B cell (primary cell): ENCODE results near the gene SLC39A2. TPM values are rescaled to one million over a fixed set of nuclear protein-coding genes. Genes with fewer than 3 reads are reported as not detected.

ENCODE experiments used
- ATAC-seq: fragments of 200-7000 bp; cut with Tn5 transposase; one replicate; pipeline ENCODE4 v1.10.0; 2021; ENCODE audit warnings: low read depth, mild to moderate bottlenecking, moderate number of reproducible peaks, moderate library complexity
- CTCF ChIA-PET: fragments of 350-600 bp; sonication (Branson Sonifier 250); formaldehyde crosslinking; loops from one replicate; lab custom pipeline; 2021; ENCODE audit warnings: antibody characterized with exemption, inconsistent platforms; lab: Charles Lee
- POLR2A ChIA-PET: fragments of 350-600 bp; sonication (Branson Sonifier 250); formaldehyde crosslinking; loops from one replicate; lab custom pipeline; 2021; ENCODE audit warnings: antibody characterized with exemption; lab: Charles Lee
- DNase-seq: peaks from one replicate; pipeline ENCODE4 v3.0.0; 2013
- H2AFZ ChIP-seq: 2 replicates; pipeline ENCODE4 v1.6.1; 2012; ENCODE audit warnings: mild to moderate bottlenecking, low read depth, low read length; ENCODE audit not compliant: insufficient read depth, poor library complexity, severe bottlenecking
- H3K27ac ChIP-seq, 2 donors: 1 replicate in 1 of 2; 2 replicates in 1 of 2; pipeline ENCODE4 v1.5.1; 2012 to 2013; ENCODE audit warnings: low read length in 2 of 2, mild to moderate bottlenecking in 2 of 2, moderate library complexity in 1 of 2
- H3K27me3 ChIP-seq, 4 experiments: fragments of 200-600 bp in 1 of 4; sonication (generic) in 1 of 4; replicated peaks in 1 of 4; 1 replicate in 2 of 4; 2 replicates in 2 of 4; pipeline versions ENCODE4 v1.6.1 to v1.7.0; 2013 to 2016; ENCODE audit warnings: low read length in 3 of 4, mild to moderate bottlenecking in 2 of 4, mixed read lengths in 1 of 4, moderate library complexity in 1 of 4; ENCODE audit not compliant: insufficient read depth in 4 of 4, control insufficient read depth in 3 of 4; ENCODE audit errors: control extremely low read depth in 1 of 4
- H3K36me3 ChIP-seq, 2 experiments: replicated peaks in 1 of 2; 1 replicate in 1 of 2; 2 replicates in 1 of 2; pipeline versions ENCODE4 v1.6.1 to v1.7.1; 2013; ENCODE audit warnings: low read length in 1 of 2; ENCODE audit not compliant: insufficient read depth in 2 of 2, control insufficient read depth in 1 of 2; ENCODE audit errors: control extremely low read depth in 1 of 2, extremely low read depth in 1 of 2
- H3K4me1 ChIP-seq, 2 donors: fragments of 200-600 bp in 1 of 2; sonication (generic) in 1 of 2; 1 replicate in 1 of 2; 2 replicates in 1 of 2; pipeline versions ENCODE4 v1.5.1 to v1.6.1; 2013 to 2017; ENCODE audit warnings: low read length in 2 of 2; ENCODE audit not compliant: control insufficient read depth in 2 of 2, insufficient read depth in 2 of 2
- H3K4me2 ChIP-seq: replicated peaks from 2 replicates; pipeline ENCODE3; 2012; ENCODE audit warnings: mild to moderate bottlenecking, low read depth, low read length; ENCODE audit not compliant: poor library complexity, severe bottlenecking
- H3K4me3 ChIP-seq, 5 experiments: fragments of 200-600 bp in 1 of 5; sonication (generic) in 1 of 5; 1 replicate in 3 of 5; 2 replicates in 2 of 5; pipeline versions ENCODE4 v1.5.1 to v1.7.0; 2011 to 2016; ENCODE audit warnings: low read length in 4 of 5, mild to moderate bottlenecking in 4 of 5, low read depth in 2 of 5, control low read depth in 1 of 5, moderate library complexity in 1 of 5; ENCODE audit not compliant: insufficient read depth in 1 of 5; ENCODE audit errors: control extremely low read depth in 1 of 5, extremely low read depth in 1 of 5
- H3K79me2 ChIP-seq: fragments of 200-600 bp; sonication (generic); one replicate; pipeline ENCODE4 v1.6.0; 2016; ENCODE audit warnings: low read length; ENCODE audit not compliant: control insufficient read depth, insufficient read depth
- H3K9ac ChIP-seq: fragments of 200-600 bp; sonication (generic); 2 replicates; pipeline ENCODE4 v1.6.1; 2017; ENCODE audit warnings: mild to moderate bottlenecking, low read length, moderate library complexity
- H3K9me3 ChIP-seq, 3 donors: one replicate each; pipeline versions ENCODE4 v1.6.1 to v1.7.1; 2013; ENCODE audit warnings: low read length in 2 of 3; ENCODE audit not compliant: control insufficient read depth in 2 of 3, insufficient read depth in 1 of 3; ENCODE audit errors: control extremely low read depth in 1 of 3
- H4K20me1 ChIP-seq: 2 replicates; pipeline ENCODE4 v1.6.0; 2012; ENCODE audit warnings: mild to moderate bottlenecking, low read length; ENCODE audit not compliant: insufficient read depth, control insufficient read depth, poor library complexity, severe bottlenecking
- H3K27ac Mint-ChIP-seq: one replicate; pipeline ENCODE4 v1.8.0; 2021; ENCODE audit warnings: mixed read lengths
- H3K27me3 Mint-ChIP-seq: one replicate; pipeline ENCODE4 v1.8.0; 2021; ENCODE audit warnings: mixed read lengths
- H3K4me1 Mint-ChIP-seq: one replicate; pipeline ENCODE4 v1.8.0; 2021; ENCODE audit warnings: mixed read lengths
- H3K4me3 Mint-ChIP-seq: one replicate; pipeline ENCODE4 v1.8.0; 2021; ENCODE audit warnings: mixed read lengths
- H3K9me3 Mint-ChIP-seq: one replicate; pipeline ENCODE4 v1.8.0; 2022; ENCODE audit warnings: mixed read lengths; ENCODE audit not compliant: insufficient read depth
- CTCF ChIP-seq: fragments of 200-600 bp; IDR thresholded peaks from one replicate; pipeline ENCODE4 v1.8.0; 2022; ENCODE audit warnings: antibody characterized with exemption, mild to moderate bottlenecking
- EZH2 ChIP-seq: IDR thresholded peaks from 2 replicates; pipeline ENCODE4 v1.6.1; 2012; ENCODE audit warnings: borderline replicate concordance, low read depth, mild to moderate bottlenecking, moderate library complexity, low read length; ENCODE audit not compliant: insufficient read depth, poor library complexity, severe bottlenecking
- WGBS: methylation state at CpG from one replicate; pipeline ENCODE4 v1.1.5; 2013; ENCODE audit warnings: missing lambda C conversion rate; ENCODE audit not compliant: insufficient coverage; 5-methylcytosine and 5-hydroxymethylcytosine counted together
- intact Hi-C: fragments of 100-400 bp; cut with micrococcal nuclease; formaldehyde crosslinking; loops from one replicate; pipeline ENCODE4 v1.10.0; 2022
- polyA plus RNA-seq: library from polyadenylated mRNA; depleted of rRNA; stranded (reverse); fragments of >200 nt; gene quantifications from 2 replicates; pipeline ENCODE4 v1.2.3, GENCODE V29; 2012
- total RNA-seq, 2 donors: library from RNA; stranded (reverse); fragments of 120-200 nt in 1 of 2; gene quantifications; 1 replicate in 1 of 2; 2 replicates in 1 of 2; pipeline versions ENCODE4 v1.2.3 to v1.2.4, GENCODE V29; 2013 to 2022

SLC39A2 gene
- total and polyA plus RNA-seq, 2 donors (not counting 1 experiment from before 2014, with no cell fraction given) = 0.07 to 0.25 TPM

- Histone ChIP-seq H2AFZ (no peak overlapping the region), H3K4me3 (no peak overlapping the region), H4K20me1 (no peaks in the 10 kb centered on the region), H3K27me3 (peaks cover 0 to 11% (median 2%) of the 10 kb centered on the region in 4 experiments), H3K4me1 (no peaks in the 10 kb centered on the region), H3K9ac (no peak overlapping the region), H3K79me2 (no peaks in the 10 kb centered on the region), H3K36me3 (no peaks in the 10 kb centered on the region), H3K9me3 (no peaks in the 10 kb centered on the region), H3K27ac (no peak overlapping the region), H3K4me2 (no peak overlapping the region)
- ATAC-seq (no peak), DNase-seq (no peak)
- intact Hi-C loops = loop anchor here (5.0 kb wide), 1 partner anchor 546 kb away; no protein-coding TSS in a partner anchor
- Mint-ChIP-seq H3K4me3 (no peak overlapping the region), H3K27me3 (peaks cover 28% of the 10 kb centered on the region), H3K4me1 (no peaks in the 10 kb centered on the region), H3K9me3 (no peaks in the 10 kb centered on the region), H3K27ac (no peak overlapping the region)
- TF ChIP-seq CTCF (no peak), EZH2 (no peak)
- CTCF ChIA-PET = interaction anchor here (1.3 to 15.1 kb wide), 6 partner anchors 10 to 94 kb away, joined by 4 to 348 read pairs (median 89); partner anchors contain the start of genes RNASE7, TMEM253 and ZNF219
- POLR2A ChIA-PET = no interaction called here
- no CpG with 5 or more reads among the region's 1 CpG for WGBS
Measured at GRCh38 chr14:21011136-21011535, 12.0 kb downstream of the SLC39A2 start.

- ATAC-seq (peak; percentile 83), DNase-seq (peak; percentile 86)
- peaks cover 0 to 11% (median 2%) of the 10 kb centered on the region in 4 experiments for H3K27me3 ChIP-seq
- H3K4me2 ChIP-seq = no peak overlapping the region
- POLR2A ChIA-PET = interaction anchor here (0.6 to 1.9 kb wide), 3 partner anchors 25 to 90 kb away, joined by 3 to 10 read pairs (median 3); no protein-coding TSS in a partner anchor
- WGBS = 0% methylated on average over 1 of the region's 4 CpGs
- no peaks in the 10 kb centered on the region for H3K4me1 Mint-ChIP-seq
- no peaks in the 10 kb centered on the region for H3K36me3 ChIP-seq
- TF ChIP-seq CTCF (peak; percentile 92), EZH2 (no peak)
- CTCF ChIA-PET = interaction anchor here (0.6 to 15.1 kb wide), 39 partner anchors 9 to 544 kb away, joined by 3 to 348 read pairs (median 6); partner anchors contain the start of genes ARHGEF40, NDRG2, RNASE13 and RNASE7
- no peaks in the 10 kb centered on the region for H3K79me2 ChIP-seq
- H3K4me3 ChIP-seq = no peak overlapping the region
- no peaks in the 10 kb centered on the region for H4K20me1 ChIP-seq
- no peak overlapping the region for H3K9ac ChIP-seq
- no peak overlapping the region for H3K4me3 Mint-ChIP-seq
- H3K9me3 ChIP-seq = no peaks in the 10 kb centered on the region
- H2AFZ ChIP-seq = no peak overlapping the region
- peaks cover 35% of the 10 kb centered on the region for H3K27me3 Mint-ChIP-seq
- H3K4me1 ChIP-seq = no peaks in the 10 kb centered on the region
- no peak overlapping the region for H3K27ac ChIP-seq
- H3K9me3 Mint-ChIP-seq = no peaks in the 10 kb centered on the region
- intact Hi-C loops = loop anchor here (1.0 to 5.0 kb wide), 5 partner anchors 26 to 543 kb away; no protein-coding TSS in a partner anchor
- no peak overlapping the region for H3K27ac Mint-ChIP-seq
Measured at GRCh38 chr14:21014761-21015190, 15.7 kb downstream of the SLC39A2 start.
